CD14-positive monocyte (primary cell): ENCODE measurements around the gene GAS2L2. TPM values are rescaled to one million over a fixed set of nuclear protein-coding genes. Genes with fewer than 3 reads are reported as not detected.

ENCODE experiments used
- DNase-seq, 3 donors: peaks; one replicate each; pipeline ENCODE4 v3.0.0-alpha.2; 2011 to 2022
- H2AFZ ChIP-seq: 2 replicates; pipeline ENCODE4 v1.6.0; 2012; ENCODE audit warnings: mild to moderate bottlenecking, low read depth, low read length, inconsistent platforms; ENCODE audit not compliant: insufficient read depth, poor library complexity, severe bottlenecking
- H3K27ac ChIP-seq, 2 donors: 1 replicate in 1 of 2; 2 replicates in 1 of 2; pipeline ENCODE4 v1.5.1; 2012 to 2013; ENCODE audit warnings: low read length in 2 of 2, control low read depth in 1 of 2, inconsistent platforms in 1 of 2, low read depth in 1 of 2, mild to moderate bottlenecking in 1 of 2
- H3K27me3 ChIP-seq, 2 donors: one replicate each; pipeline versions ENCODE4 v1.6.0 to v1.6.1; 2011 to 2013; ENCODE audit warnings: low read length in 2 of 2; ENCODE audit not compliant: control insufficient read depth in 2 of 2, insufficient read depth in 2 of 2
- H3K36me3 ChIP-seq, 2 donors: replicated peaks in 1 of 2; 1 replicate in 1 of 2; 2 replicates in 1 of 2; pipeline versions ENCODE4 v1.5.1 to v1.6.1; 2012 to 2013; ENCODE audit warnings: low read length in 2 of 2, control low read depth in 1 of 2, inconsistent platforms in 1 of 2, mild to moderate bottlenecking in 1 of 2; ENCODE audit not compliant: insufficient read depth in 2 of 2, control insufficient read depth in 1 of 2
- H3K4me1 ChIP-seq, 2 donors: 1 replicate in 1 of 2; 2 replicates in 1 of 2; pipeline versions ENCODE4 v1.5.1 to v1.6.1; 2012 to 2013; ENCODE audit warnings: low read length in 2 of 2, control low read depth in 1 of 2, inconsistent platforms in 1 of 2, mild to moderate bottlenecking in 1 of 2, moderate library complexity in 1 of 2; ENCODE audit not compliant: insufficient read depth in 2 of 2, control insufficient read depth in 1 of 2
- H3K4me2 ChIP-seq: replicated peaks from 2 replicates; pipeline ENCODE3; 2012; ENCODE audit warnings: low read length, moderate library complexity, mild to moderate bottlenecking; ENCODE audit not compliant: poor library complexity, severe bottlenecking; ENCODE audit errors: extremely low read depth
- H3K4me3 ChIP-seq, 3 experiments: fragments of 200-600 bp in 1 of 3; sonication (generic) in 1 of 3; replicated peaks in 1 of 3; 1 replicate in 2 of 3; 2 replicates in 1 of 3; pipeline ENCODE4 v1.5.1; 2011 to 2013; ENCODE audit warnings: low read length in 3 of 3, mild to moderate bottlenecking in 3 of 3, control low read depth in 2 of 3, low read depth in 2 of 3, inconsistent platforms in 1 of 3, moderate library complexity in 1 of 3
- H3K79me2 ChIP-seq: 2 replicates; pipeline ENCODE4 v1.6.0; 2012; ENCODE audit warnings: mild to moderate bottlenecking, control low read depth, inconsistent platforms, low read length, moderate library complexity; ENCODE audit not compliant: insufficient read depth
- H3K9ac ChIP-seq: 2 replicates; pipeline ENCODE4 v1.6.0; 2017; ENCODE audit warnings: low read length, mild to moderate bottlenecking; ENCODE audit not compliant: insufficient read depth, poor library complexity, severe bottlenecking
- H3K9me3 ChIP-seq, 2 donors: replicated peaks in 1 of 2; 1 replicate in 1 of 2; 2 replicates in 1 of 2; pipeline versions ENCODE4 v1.5.1 to v1.6.1; 2012 to 2013; ENCODE audit warnings: low read length in 2 of 2, control low read depth in 1 of 2; ENCODE audit not compliant: control insufficient read depth in 1 of 2, insufficient read depth in 1 of 2
- H4K20me1 ChIP-seq: 2 replicates; pipeline ENCODE4 v1.6.0; 2012; ENCODE audit warnings: mild to moderate bottlenecking, low read length, control low read depth, moderate library complexity; ENCODE audit not compliant: insufficient read depth
- H3K27ac Mint-ChIP-seq, 7 donors: one replicate each; pipeline ENCODE4 v1.8.0; 2020; ENCODE audit warnings: mild to moderate bottlenecking in 7 of 7, mixed read lengths in 7 of 7, moderate library complexity in 6 of 7, inconsistent platforms in 2 of 7
- H3K27me3 Mint-ChIP-seq, 3 donors: one replicate each; pipeline ENCODE4 v1.8.0; 2021 to 2022; ENCODE audit warnings: low read depth in 3 of 3, mild to moderate bottlenecking in 3 of 3, mixed read lengths in 3 of 3, moderate library complexity in 3 of 3, inconsistent platforms in 1 of 3
- H3K36me3 Mint-ChIP-seq, 2 donors: one replicate each; pipeline ENCODE4 v1.8.0; 2020; ENCODE audit warnings: mixed read lengths in 2 of 2, inconsistent platforms in 1 of 2, mild to moderate bottlenecking in 1 of 2
- H3K4me1 Mint-ChIP-seq: one replicate; pipeline ENCODE4 v1.8.0; 2020; ENCODE audit warnings: mild to moderate bottlenecking, mixed read lengths
- H3K4me3 Mint-ChIP-seq, 2 donors: one replicate each; pipeline ENCODE4 v1.8.0; 2020; ENCODE audit warnings: mild to moderate bottlenecking in 2 of 2, mixed read lengths in 2 of 2, moderate library complexity in 1 of 2
- H3K9me3 Mint-ChIP-seq, 7 donors: one replicate each; pipeline ENCODE4 v1.8.0; 2020 to 2022; ENCODE audit warnings: mixed read lengths in 7 of 7, mild to moderate bottlenecking in 6 of 7, moderate library complexity in 6 of 7, inconsistent platforms in 2 of 7
- WGBS: methylation state at CpG from one replicate; pipeline ENCODE4 v1.1.5; 2013; ENCODE audit warnings: missing lambda C conversion rate; ENCODE audit not compliant: insufficient coverage; 5-methylcytosine and 5-hydroxymethylcytosine counted together
- intact Hi-C, 2 donors: fragments of 100-400 bp; cut with micrococcal nuclease; formaldehyde crosslinking; loops; one replicate each; pipeline versions ENCODE4 v1.15.0 to v1.15.1; 2023
- polyA plus RNA-seq, 3 donors: library from polyadenylated mRNA; depleted of rRNA in 1 of 3; unstranded in 2 of 3; stranded (reverse) in 1 of 3; fragments of 300-500 nt in 2 of 3; fragments of >200 nt in 1 of 3; fragmentation: Illumina TruSeq in 2 of 3; gene quantifications; 1 replicate in 2 of 3; 2 replicates in 1 of 3; pipeline ENCODE4 v1.2.3, GENCODE V29; 2012 to 2021
- TF ChIP-seq, protein P1 (sequence below): fragments of 200-600 bp; IDR thresholded peaks from one replicate; pipeline ENCODE4 v1.8.0; 2022; ENCODE audit warnings: antibody characterized with exemption, mild to moderate bottlenecking

Gene GAS2L2
- polyA plus RNA-seq, 3 donors = not detected

DNA sequence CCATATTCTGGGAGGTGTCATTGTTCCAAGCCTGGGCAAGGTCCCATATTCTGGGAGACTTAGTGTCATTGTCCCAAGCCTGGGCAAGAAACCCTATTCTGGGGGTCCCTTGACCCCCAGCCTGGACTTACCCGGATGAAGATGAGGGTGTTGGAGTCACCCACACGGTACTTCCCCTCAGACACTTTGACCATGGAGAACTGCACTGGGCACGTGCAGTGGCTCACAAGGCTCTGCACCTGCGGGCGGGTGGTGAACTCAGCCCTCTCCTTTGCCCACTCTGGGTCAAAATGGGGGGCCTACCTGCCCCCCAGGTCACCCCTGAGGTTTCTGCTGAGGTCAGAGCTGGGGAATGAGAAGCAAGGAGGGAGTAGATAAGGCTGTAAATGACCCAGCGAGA, 4.1 kb downstream of the GAS2L2 start:
- 73% methylated on average over 3 of the region's 6 CpGs for WGBS
- peaks cover 0 to 6% (median 0%) of the 10 kb centered on the region in 7 donors for H3K9me3 Mint-ChIP-seq
- intact Hi-C loops = loop anchor here (5.0 to 10.0 kb wide), 3 partner anchors 137 to 584 kb away; no protein-coding TSS in a partner anchor
- Histone ChIP-seq H3K79me2 (no peaks in the 10 kb centered on the region), H2AFZ (no peak overlapping the region), H3K36me3 (no peaks in the 10 kb centered on the region), H4K20me1 (no peaks in the 10 kb centered on the region), H3K27ac (no peak overlapping the region), H3K27me3 (peaks cover 7 to 40% of the 10 kb centered on the region in 2 donors), H3K9ac (no peak overlapping the region), H3K4me3 (no peak overlapping the region), H3K4me2 (no peak overlapping the region), H3K9me3 (peaks cover 0 to 9% of the 10 kb centered on the region in 2 donors), H3K4me1 (no peaks in the 10 kb centered on the region)
- no peak overlapping the region for H3K27ac Mint-ChIP-seq
- peaks cover 0 to 2% of the 10 kb centered on the region in 2 donors for H3K36me3 Mint-ChIP-seq
- DNase-seq = no peak
- H3K4me3 Mint-ChIP-seq = peak overlapping the region in 1 of 2 donors; percentile 67
- peaks cover 38 to 57% (median 46%) of the 10 kb centered on the region in 3 donors for H3K27me3 Mint-ChIP-seq
- peaks cover 10% of the 10 kb centered on the region for H3K4me1 Mint-ChIP-seq
- TF ChIP-seq, protein P1, sequence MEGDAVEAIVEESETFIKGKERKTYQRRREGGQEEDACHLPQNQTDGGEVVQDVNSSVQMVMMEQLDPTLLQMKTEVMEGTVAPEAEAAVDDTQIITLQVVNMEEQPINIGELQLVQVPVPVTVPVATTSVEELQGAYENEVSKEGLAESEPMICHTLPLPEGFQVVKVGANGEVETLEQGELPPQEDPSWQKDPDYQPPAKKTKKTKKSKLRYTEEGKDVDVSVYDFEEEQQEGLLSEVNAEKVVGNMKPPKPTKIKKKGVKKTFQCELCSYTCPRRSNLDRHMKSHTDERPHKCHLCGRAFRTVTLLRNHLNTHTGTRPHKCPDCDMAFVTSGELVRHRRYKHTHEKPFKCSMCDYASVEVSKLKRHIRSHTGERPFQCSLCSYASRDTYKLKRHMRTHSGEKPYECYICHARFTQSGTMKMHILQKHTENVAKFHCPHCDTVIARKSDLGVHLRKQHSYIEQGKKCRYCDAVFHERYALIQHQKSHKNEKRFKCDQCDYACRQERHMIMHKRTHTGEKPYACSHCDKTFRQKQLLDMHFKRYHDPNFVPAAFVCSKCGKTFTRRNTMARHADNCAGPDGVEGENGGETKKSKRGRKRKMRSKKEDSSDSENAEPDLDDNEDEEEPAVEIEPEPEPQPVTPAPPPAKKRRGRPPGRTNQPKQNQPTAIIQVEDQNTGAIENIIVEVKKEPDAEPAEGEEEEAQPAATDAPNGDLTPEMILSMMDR = no peak

DNA sequence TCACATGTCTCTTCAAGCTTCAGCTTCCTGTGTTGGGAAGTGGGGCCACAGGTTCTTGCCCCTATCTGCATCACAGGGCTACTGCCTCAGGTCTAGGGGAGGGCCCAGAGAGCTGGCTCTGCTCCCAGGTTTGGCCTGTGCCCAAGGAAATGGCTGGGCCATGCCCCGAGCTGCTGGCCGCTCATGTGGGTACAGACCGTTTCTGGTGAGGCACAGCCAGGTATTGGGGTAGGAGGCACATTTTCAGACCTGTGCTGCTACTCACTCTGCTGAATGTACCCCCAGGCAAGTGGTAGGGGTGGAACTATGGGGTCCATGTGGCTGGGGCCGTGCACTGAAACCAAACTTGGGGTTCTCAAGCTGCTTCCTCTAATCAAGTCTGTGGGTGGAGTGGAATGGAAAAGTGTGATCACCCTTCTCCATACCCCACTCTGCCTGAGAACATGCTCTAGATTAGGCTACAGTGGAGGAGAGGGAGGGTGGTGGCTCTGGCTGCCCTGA, 4.6 kb downstream of the GAS2L2 start:
- DNase-seq = no peak
- intact Hi-C loops = loop anchor here (5.0 to 10.0 kb wide), 3 partner anchors 136 to 584 kb away; no protein-coding TSS in a partner anchor
- no peak overlapping the region for H3K4me3 Mint-ChIP-seq
- Histone ChIP-seq H4K20me1 (no peaks in the 10 kb centered on the region), H3K4me1 (no peaks in the 10 kb centered on the region), H3K4me2 (no peak overlapping the region), H3K27me3 (peaks cover 7 to 40% of the 10 kb centered on the region in 2 donors), H3K9me3 (peaks cover 0 to 9% of the 10 kb centered on the region in 2 donors), H3K27ac (no peak overlapping the region), H3K9ac (no peak overlapping the region), H2AFZ (no peak overlapping the region), H3K79me2 (no peaks in the 10 kb centered on the region), H3K4me3 (no peak overlapping the region), H3K36me3 (no peaks in the 10 kb centered on the region)
- H3K4me1 Mint-ChIP-seq = peaks cover 10% of the 10 kb centered on the region
- peaks cover 38 to 55% (median 46%) of the 10 kb centered on the region in 3 donors for H3K27me3 Mint-ChIP-seq
- WGBS = 14% methylated on average over 3 of the region's 4 CpGs
- H3K9me3 Mint-ChIP-seq = peaks cover 0 to 6% (median 2%) of the 10 kb centered on the region in 7 donors
- no peak overlapping the region for H3K27ac Mint-ChIP-seq
- peaks cover 0 to 2% of the 10 kb centered on the region in 2 donors for H3K36me3 Mint-ChIP-seq
- TF ChIP-seq, protein P1 = no peak
